GM23338 (cell line): Measurements from ENCODE around the gene DNAJC1. TPM values are rescaled to one million over a fixed set of nuclear protein-coding genes. Genes with fewer than 3 reads are reported as not detected.

ENCODE experiments used
- ATAC-seq: fragments of 200-7000 bp; cut with Tn5 transposase; 3 replicates; pipeline ENCODE4 v1.9.1; 2020
- DNase-seq: peaks from one replicate; pipeline ENCODE4 v3.0.0-alpha.2; 2015; ENCODE audit warnings: low spot score
- H2AFZ ChIP-seq: fragments of 200-600 bp; sonication (generic); 2 replicates; pipeline ENCODE4 v1.8.0; 2016; ENCODE audit warnings: antibody characterized with exemption, mild to moderate bottlenecking, moderate library complexity
- H3F3A ChIP-seq: fragments of 200-600 bp; sonication (generic); replicated peaks from 2 replicates; pipeline ENCODE4 v1.8.0; 2017; ENCODE audit warnings: antibody characterized with exemption, mixed run types, low read depth
- H3K27ac ChIP-seq: fragments of 200-600 bp; sonication (generic); 2 replicates; pipeline ENCODE4 v1.6.1; 2016; ENCODE audit warnings: low read depth
- H3K27me3 ChIP-seq: fragments of 200-600 bp; sonication (generic); 2 replicates; pipeline ENCODE4 v1.8.0; 2016; ENCODE audit warnings: mild to moderate bottlenecking, mixed run types, moderate library complexity; ENCODE audit not compliant: insufficient read depth
- H3K36me3 ChIP-seq: fragments of 200-600 bp; sonication (generic); 2 replicates; pipeline ENCODE4 v1.8.0; 2016; ENCODE audit warnings: mild to moderate bottlenecking; ENCODE audit not compliant: insufficient read depth
- H3K4me1 ChIP-seq: fragments of 200-600 bp; sonication (generic); 2 replicates; pipeline ENCODE4 v1.8.0; 2016; ENCODE audit warnings: mild to moderate bottlenecking, moderate library complexity; ENCODE audit not compliant: insufficient read depth
- H3K4me2 ChIP-seq: fragments of 200-600 bp; sonication (generic); 2 replicates; pipeline ENCODE4 v1.7.1; 2017; ENCODE audit warnings: mixed run types
- H3K4me3 ChIP-seq: fragments of 200-600 bp; sonication (generic); 2 replicates; pipeline ENCODE4 v1.6.1; 2016; ENCODE audit warnings: mixed run types
- H3K79me2 ChIP-seq: fragments of 200-600 bp; sonication (generic); replicated peaks from 2 replicates; pipeline ENCODE4 v1.8.0; 2017; ENCODE audit warnings: mild to moderate bottlenecking; ENCODE audit not compliant: insufficient read depth
- H3K9me2 ChIP-seq: fragments of 200-600 bp; sonication (generic); 2 replicates; pipeline ENCODE4 v1.8.0; 2017; ENCODE audit not compliant: insufficient read depth
- H4K20me1 ChIP-seq: fragments of 200-600 bp; sonication (generic); replicated peaks from 2 replicates; pipeline ENCODE4 v1.8.0; 2017; ENCODE audit warnings: mild to moderate bottlenecking; ENCODE audit not compliant: insufficient read depth
- H3K27ac Mint-ChIP-seq: 2 replicates; pipeline ENCODE4 v1.8.0; 2020; ENCODE audit warnings: inconsistent platforms, mild to moderate bottlenecking, moderate library complexity, mixed read lengths
- H3K27me3 Mint-ChIP-seq: 3 replicates; pipeline ENCODE4 v1.8.0; 2022; ENCODE audit warnings: low read depth, mild to moderate bottlenecking, moderate library complexity, mixed read lengths, inconsistent platforms; ENCODE audit not compliant: insufficient read depth, poor library complexity
- H3K36me3 Mint-ChIP-seq: 3 replicates; pipeline ENCODE4 v1.8.0; 2021; ENCODE audit warnings: low read depth, mild to moderate bottlenecking, inconsistent platforms, moderate library complexity, mixed read lengths
- H3K4me1 Mint-ChIP-seq: 3 replicates; pipeline ENCODE4 v1.8.0; 2020; ENCODE audit warnings: mild to moderate bottlenecking, inconsistent platforms, mixed read lengths
- H3K4me3 Mint-ChIP-seq: 3 replicates; pipeline ENCODE4 v1.8.0; 2021; ENCODE audit warnings: moderate library complexity, mild to moderate bottlenecking, inconsistent platforms, mixed read lengths
- H3K9me3 Mint-ChIP-seq: 3 replicates; pipeline ENCODE4 v1.8.0; 2020; ENCODE audit warnings: moderate library complexity, mild to moderate bottlenecking, inconsistent platforms, mixed read lengths
- CREB1 ChIP-seq: fragments of 250-450 bp; sonication (Bioruptor Pico); IDR thresholded peaks from 2 replicates; pipeline ENCODE4 v1.5.0; 2020; ENCODE audit warnings: low read depth, mild to moderate bottlenecking, moderate library complexity
- ETS1 ChIP-seq: IDR thresholded peaks from 2 replicates; pipeline ENCODE4 v1.6.1; 2016; ENCODE audit warnings: antibody characterized with exemption
- EZH2 ChIP-seq: fragments of 200-600 bp; sonication (generic); IDR thresholded peaks from one replicate; pipeline ENCODE4 v1.8.0; 2017; ENCODE audit warnings: antibody characterized with exemption, mild to moderate bottlenecking, low read depth; ENCODE audit not compliant: unreplicated experiment
- EZH2phosphoT487 ChIP-seq: fragments of 200-600 bp; sonication (generic); IDR thresholded peaks from one replicate; pipeline ENCODE4 v1.8.1; 2018; ENCODE audit warnings: antibody characterized with exemption; ENCODE audit not compliant: unreplicated experiment
- JUNB ChIP-seq: IDR thresholded peaks from one replicate; pipeline ENCODE4 v1.6.1; 2016; ENCODE audit warnings: antibody characterized with exemption; ENCODE audit not compliant: unreplicated experiment
- NANOG ChIP-seq: IDR thresholded peaks from 2 replicates; pipeline ENCODE4 v1.6.1; 2016; ENCODE audit warnings: antibody characterized with exemption, borderline replicate concordance
- POLR2AphosphoS5 ChIP-seq: IDR thresholded peaks from 2 replicates; pipeline ENCODE4 v1.6.1; 2016; ENCODE audit warnings: antibody characterized with exemption, low read depth
- REST ChIP-seq: IDR thresholded peaks from one replicate; pipeline ENCODE4 v1.6.1; 2018; ENCODE audit warnings: antibody characterized with exemption; ENCODE audit not compliant: unreplicated experiment
- STAT1 ChIP-seq: IDR thresholded peaks from one replicate; pipeline ENCODE4 v1.6.1; 2016; ENCODE audit warnings: antibody characterized with exemption; ENCODE audit not compliant: unreplicated experiment
- ZNF114 ChIP-seq: fragments of 250-450 bp; sonication (Bioruptor Pico); IDR thresholded peaks from 2 replicates; pipeline ENCODE4 v1.5.0; 2020; ENCODE audit warnings: mild to moderate bottlenecking, moderate library complexity
- ZNF331 ChIP-seq: fragments of 250-450 bp; sonication (Bioruptor Pico); IDR thresholded peaks from 2 replicates; pipeline ENCODE4 v1.5.0; 2020; ENCODE audit warnings: low read depth, mild to moderate bottlenecking, moderate library complexity
- polyA plus RNA-seq: library from polyadenylated mRNA; unstranded; fragments of >200 nt; fragmentation: Nextera tagmentation; extraction: Ambion mirVana; gene quantifications from 2 replicates; pipeline ENCODE4 v1.2.1, GENCODE V29; 2016
- total RNA-seq: library from RNA; depleted of rRNA; stranded (reverse); fragments of >200 nt; shearing (Covaris generic); gene quantifications from 2 replicates; pipeline ENCODE4 v1.2.3, GENCODE V29; 2014
- TF ChIP-seq, protein P1 (sequence below): fragments of 250-450 bp; sonication (Bioruptor Pico); IDR thresholded peaks from 2 replicates; pipeline ENCODE4 v1.5.0; 2020; ENCODE audit warnings: mild to moderate bottlenecking, moderate library complexity
- TF ChIP-seq, protein P2 (sequence below), 2 experiments: fragments of 200-600 bp in 1 of 2; sonication (generic) in 1 of 2; conservative IDR thresholded peaks; 2 replicates each; pipeline versions ENCODE4 v1.5.1 to v1.6.1; 2016 to 2017; ENCODE audit warnings: antibody characterized with exemption in 2 of 2, low read depth in 2 of 2, mild to moderate bottlenecking in 2 of 2, moderate library complexity in 1 of 2

Gene DNAJC1
- total and polyA plus RNA-seq, 2 experiments from 2014 or later: 38.6 to 45.3 TPM

- Mint-ChIP-seq H3K36me3 (peaks cover 19% of the 10 kb centered on the region), H3K9me3 (peaks cover 10% of the 10 kb centered on the region), H3K4me1 (no peaks in the 10 kb centered on the region), H3K4me3 (no peak overlapping the region), H3K27me3 (peaks cover 2% of the 10 kb centered on the region), H3K27ac (no peak overlapping the region)
- no peaks in the 10 kb centered on the region for H3K36me3 ChIP-seq
- H3K79me2 ChIP-seq: no peaks in the 10 kb centered on the region
- no peak overlapping the region for H2AFZ ChIP-seq
- ATAC-seq (no peak), DNase-seq (no peak)
- no peaks in the 10 kb centered on the region for H3K4me1 ChIP-seq
- H4K20me1 ChIP-seq: no peaks in the 10 kb centered on the region; the same call in 1 of the 2 replicates
- H3K4me3 ChIP-seq: no peak overlapping the region
- no peaks in the 10 kb centered on the region for H3K27me3 ChIP-seq
- 0 out of 2 replicates have a peak, but pooled peaks cover 4% of the 10 kb centered on the region for H3K9me2 ChIP-seq
- H3K4me2 ChIP-seq: no peak overlapping the region
- no peaks in the 10 kb centered on the region for H3F3A ChIP-seq
- no peak overlapping the region for H3K27ac ChIP-seq
- TF ChIP-seq NANOG: no peak
- no peak for TF ChIP-seq EZH2
- TF ChIP-seq REST: no peak
- no peak for TF ChIP-seq JUNB
- no peak for TF ChIP-seq ZNF114 (CRISPR knock-in tag)
- TF ChIP-seq CREB1 (CRISPR knock-in tag): no peak
- TF ChIP-seq ETS1: no peak
- no peak for TF ChIP-seq STAT1
- TF ChIP-seq ZNF331 (CRISPR knock-in tag): no peak
- TF ChIP-seq EZH2phosphoT487: no peak
- TF ChIP-seq, protein P1, sequence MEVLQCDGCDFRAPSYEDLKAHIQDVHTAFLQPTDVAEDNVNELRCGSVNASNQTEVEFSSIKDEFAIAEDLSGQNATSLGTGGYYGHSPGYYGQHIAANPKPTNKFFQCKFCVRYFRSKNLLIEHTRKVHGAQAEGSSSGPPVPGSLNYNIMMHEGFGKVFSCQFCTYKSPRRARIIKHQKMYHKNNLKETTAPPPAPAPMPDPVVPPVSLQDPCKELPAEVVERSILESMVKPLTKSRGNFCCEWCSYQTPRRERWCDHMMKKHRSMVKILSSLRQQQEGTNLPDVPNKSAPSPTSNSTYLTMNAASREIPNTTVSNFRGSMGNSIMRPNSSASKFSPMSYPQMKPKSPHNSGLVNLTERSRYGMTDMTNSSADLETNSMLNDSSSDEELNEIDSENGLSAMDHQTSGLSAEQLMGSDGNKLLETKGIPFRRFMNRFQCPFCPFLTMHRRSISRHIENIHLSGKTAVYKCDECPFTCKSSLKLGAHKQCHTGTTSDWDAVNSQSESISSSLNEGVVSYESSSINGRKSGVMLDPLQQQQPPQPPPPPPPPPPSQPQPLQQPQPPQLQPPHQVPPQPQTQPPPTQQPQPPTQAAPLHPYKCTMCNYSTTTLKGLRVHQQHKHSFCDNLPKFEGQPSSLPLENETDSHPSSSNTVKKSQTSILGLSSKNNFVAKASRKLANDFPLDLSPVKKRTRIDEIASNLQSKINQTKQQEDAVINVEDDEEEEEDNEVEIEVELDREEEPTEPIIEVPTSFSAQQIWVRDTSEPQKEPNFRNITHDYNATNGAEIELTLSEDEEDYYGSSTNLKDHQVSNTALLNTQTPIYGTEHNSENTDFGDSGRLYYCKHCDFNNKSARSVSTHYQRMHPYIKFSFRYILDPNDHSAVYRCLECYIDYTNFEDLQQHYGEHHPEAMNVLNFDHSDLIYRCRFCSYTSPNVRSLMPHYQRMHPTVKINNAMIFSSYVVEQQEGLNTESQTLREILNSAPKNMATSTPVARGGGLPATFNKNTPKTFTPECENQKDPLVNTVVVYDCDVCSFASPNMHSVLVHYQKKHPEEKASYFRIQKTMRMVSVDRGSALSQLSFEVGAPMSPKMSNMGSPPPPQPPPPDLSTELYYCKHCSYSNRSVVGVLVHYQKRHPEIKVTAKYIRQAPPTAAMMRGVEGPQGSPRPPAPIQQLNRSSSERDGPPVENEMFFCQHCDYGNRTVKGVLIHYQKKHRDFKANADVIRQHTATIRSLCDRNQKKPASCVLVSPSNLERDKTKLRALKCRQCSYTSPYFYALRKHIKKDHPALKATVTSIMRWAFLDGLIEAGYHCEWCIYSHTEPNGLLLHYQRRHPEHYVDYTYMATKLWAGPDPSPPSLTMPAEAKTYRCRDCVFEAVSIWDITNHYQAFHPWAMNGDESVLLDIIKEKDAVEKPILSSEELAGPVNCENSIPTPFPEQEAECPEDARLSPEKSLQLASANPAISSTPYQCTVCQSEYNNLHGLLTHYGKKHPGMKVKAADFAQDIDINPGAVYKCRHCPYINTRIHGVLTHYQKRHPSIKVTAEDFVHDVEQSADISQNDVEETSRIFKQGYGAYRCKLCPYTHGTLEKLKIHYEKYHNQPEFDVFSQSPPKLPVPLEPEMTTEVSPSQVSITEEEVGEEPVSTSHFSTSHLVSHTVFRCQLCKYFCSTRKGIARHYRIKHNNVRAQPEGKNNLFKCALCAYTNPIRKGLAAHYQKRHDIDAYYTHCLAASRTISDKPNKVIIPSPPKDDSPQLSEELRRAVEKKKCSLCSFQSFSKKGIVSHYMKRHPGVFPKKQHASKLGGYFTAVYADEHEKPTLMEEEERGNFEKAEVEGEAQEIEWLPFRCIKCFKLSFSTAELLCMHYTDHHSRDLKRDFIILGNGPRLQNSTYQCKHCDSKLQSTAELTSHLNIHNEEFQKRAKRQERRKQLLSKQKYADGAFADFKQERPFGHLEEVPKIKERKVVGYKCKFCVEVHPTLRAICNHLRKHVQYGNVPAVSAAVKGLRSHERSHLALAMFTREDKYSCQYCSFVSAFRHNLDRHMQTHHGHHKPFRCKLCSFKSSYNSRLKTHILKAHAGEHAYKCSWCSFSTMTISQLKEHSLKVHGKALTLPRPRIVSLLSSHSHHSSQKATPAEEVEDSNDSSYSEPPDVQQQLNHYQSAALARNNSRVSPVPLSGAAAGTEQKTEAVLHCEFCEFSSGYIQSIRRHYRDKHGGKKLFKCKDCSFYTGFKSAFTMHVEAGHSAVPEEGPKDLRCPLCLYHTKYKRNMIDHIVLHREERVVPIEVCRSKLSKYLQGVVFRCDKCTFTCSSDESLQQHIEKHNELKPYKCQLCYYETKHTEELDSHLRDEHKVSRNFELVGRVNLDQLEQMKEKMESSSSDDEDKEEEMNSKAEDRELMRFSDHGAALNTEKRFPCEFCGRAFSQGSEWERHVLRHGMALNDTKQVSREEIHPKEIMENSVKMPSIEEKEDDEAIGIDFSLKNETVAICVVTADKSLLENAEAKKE (CRISPR knock-in tag): no peak
- TF ChIP-seq, protein P2, sequence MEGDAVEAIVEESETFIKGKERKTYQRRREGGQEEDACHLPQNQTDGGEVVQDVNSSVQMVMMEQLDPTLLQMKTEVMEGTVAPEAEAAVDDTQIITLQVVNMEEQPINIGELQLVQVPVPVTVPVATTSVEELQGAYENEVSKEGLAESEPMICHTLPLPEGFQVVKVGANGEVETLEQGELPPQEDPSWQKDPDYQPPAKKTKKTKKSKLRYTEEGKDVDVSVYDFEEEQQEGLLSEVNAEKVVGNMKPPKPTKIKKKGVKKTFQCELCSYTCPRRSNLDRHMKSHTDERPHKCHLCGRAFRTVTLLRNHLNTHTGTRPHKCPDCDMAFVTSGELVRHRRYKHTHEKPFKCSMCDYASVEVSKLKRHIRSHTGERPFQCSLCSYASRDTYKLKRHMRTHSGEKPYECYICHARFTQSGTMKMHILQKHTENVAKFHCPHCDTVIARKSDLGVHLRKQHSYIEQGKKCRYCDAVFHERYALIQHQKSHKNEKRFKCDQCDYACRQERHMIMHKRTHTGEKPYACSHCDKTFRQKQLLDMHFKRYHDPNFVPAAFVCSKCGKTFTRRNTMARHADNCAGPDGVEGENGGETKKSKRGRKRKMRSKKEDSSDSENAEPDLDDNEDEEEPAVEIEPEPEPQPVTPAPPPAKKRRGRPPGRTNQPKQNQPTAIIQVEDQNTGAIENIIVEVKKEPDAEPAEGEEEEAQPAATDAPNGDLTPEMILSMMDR (conservative IDR thresholded peaks at IDR 0.05; ENCODE audit: low read depth in 2 of 2): no peak
- no peak for TF ChIP-seq POLR2AphosphoS5
Measured at GRCh38 chr10:21895932-21896331, 107.6 kb downstream of the DNAJC1 start.
